Measurements from ENCODE around the gene SUSD5.
"Not testable (repeated sequence)": the region's sequence is repeated elsewhere in the genome, so short reads cannot be mapped to it uniquely, and the experiment has no call there.

The SUSD5 gene

DNA sequence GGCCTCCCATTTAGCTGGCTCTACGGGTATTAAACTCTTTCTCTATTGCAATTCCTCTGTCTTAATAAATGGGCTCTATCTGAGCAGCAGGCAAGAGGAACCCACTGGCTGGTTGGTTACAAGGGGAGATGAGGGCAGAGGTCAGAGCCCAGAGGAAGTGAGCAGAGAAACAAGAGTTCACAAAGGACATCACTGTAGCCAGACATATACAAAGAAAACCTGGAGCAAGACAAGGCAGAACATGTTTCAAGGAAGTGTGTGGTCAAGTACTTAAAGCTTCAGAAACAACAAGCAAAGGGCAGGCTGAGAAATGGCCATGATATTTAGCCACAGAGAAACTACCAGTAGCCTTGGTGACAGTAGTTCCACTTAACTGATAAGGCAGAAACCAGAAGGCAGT lies 24.3 kb downstream of the SUSD5 start:
- DNase-seq, result no peak

DNA sequence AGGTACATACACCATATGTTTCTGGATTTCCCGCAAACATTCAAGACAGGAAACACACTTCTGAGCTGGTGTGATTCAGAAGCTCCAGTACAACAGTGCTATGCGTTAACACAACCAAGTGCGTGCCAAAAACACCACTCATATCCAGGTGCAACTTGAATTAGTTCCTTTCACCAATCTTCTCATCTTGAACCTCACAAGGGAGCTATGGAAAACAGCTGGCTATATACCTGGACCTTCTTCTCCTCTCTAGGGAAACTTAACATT lies 31.3 kb downstream of the SUSD5 start:
- DNase-seq, result no peak

DNA sequence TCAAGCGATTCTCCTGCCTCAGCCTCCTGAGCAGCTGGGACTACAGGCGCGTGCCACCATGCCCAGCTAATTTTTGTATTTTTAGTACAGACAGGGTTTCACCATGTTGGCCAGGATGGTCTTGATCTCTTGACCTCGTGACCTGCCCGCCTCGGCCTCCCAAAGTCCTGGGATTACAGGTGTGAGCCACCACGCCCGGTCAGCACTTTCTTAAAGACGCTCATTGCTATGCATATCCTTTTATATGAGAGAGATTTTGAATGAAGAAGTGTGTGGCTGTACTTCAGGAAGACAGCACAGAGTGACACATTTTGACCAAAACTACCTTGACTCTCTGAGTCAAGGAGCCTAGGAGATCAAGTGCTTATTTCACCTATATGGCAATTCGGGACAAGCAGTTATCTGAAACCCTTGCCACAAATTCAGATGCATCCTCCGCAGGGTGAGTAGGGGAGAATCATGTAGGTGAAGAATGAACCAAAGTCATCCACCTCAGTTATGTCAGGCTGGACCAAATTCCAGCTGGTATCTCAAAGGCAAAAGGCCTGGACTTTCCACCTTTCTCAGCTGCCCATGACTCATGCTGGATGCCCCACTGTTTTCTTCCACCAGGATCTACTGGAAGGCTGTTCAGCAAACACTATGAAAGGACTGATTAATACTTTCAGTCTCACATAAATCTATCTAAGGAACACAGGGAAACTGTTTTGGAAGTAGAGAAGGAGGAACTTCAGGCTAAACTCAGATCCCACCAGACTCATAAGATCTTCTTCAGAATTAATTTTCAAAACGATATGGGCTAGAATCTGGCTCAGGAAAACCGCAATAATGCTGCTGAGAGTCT lies 31.9 kb downstream of the SUSD5 start:
- no peak for DNase-seq

DNA sequence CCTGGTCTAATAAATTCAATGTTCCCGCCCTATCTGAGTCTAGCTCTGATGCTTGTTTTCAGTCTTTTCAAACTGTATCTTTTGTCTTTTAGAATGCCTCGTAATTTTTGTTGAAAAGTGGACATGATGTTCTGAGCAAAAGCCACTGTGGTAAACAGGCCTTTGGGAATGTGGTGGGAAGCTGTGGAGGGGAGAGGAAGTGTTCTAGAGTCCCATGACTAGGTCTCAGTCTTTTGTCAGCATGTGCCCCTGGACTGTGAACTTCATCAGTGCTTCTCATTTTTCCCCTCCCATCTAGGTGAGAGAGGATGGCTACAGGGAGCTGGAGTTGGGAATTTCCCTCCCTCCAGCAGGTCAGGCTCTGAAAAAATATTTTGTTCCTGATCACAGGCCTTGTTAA lies 33.7 kb downstream of the SUSD5 start:
- DNase-seq, result no peak

DNA sequence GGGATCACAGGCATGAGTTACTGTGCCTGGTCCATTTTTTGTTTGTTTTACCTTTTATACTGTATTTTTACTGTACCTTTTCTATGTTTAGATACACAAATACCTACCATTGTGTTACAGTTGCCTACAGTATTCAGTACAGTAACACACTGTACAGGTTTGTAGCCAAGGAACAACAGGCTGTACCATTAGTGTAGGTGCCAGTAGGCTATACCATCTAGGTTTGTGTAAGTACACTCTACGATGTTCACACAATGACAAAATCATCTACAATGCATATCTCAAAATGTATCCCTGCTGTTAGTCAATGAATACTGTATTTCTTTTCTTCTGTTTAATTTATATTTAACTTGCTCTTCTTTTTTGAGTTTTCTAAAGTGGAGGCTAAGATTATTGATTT lies 37.0 kb downstream of the SUSD5 start:
- not testable (repeated sequence) for DNase-seq

DNA sequence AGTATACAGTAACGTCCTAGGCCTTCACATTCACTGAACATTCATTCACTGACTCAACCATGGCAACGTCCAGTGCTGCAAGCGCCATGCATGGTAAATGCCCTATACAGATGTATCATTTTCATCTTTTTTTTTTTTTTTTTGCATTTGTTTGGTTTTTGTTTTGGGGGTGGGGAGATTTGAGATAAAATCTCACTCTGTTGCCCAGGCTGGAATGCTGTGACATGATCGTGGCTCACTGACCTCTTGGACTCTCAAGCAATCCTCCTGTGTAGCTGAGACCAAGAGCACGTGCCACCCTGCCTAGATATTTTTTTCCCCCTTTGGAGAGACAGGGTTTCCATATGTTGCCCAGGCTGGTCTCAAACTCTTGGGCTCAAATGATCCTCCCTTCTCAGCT lies 37.4 kb downstream of the SUSD5 start:
- DNase-seq, result no peak

DNA sequence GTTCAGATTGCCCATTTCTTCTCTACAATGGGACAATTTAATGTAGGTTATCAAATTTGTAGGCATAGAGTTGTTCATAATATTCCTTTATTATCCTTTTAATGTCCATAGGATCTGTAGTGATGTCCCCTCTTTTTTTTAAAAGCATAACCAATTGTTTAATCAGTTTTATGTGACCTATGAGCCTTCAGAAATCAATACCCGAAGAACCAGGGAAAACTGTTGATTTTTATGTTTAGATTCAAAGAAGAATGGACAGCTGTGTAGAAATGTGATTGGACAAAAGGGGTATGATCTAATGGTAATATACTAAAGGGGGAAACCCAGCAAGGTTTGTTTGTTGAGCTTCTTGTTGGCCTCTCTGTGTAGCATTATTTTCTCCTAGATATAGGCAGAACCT lies 39.5 kb downstream of the SUSD5 start:
- DNase-seq, result no peak

DNA sequence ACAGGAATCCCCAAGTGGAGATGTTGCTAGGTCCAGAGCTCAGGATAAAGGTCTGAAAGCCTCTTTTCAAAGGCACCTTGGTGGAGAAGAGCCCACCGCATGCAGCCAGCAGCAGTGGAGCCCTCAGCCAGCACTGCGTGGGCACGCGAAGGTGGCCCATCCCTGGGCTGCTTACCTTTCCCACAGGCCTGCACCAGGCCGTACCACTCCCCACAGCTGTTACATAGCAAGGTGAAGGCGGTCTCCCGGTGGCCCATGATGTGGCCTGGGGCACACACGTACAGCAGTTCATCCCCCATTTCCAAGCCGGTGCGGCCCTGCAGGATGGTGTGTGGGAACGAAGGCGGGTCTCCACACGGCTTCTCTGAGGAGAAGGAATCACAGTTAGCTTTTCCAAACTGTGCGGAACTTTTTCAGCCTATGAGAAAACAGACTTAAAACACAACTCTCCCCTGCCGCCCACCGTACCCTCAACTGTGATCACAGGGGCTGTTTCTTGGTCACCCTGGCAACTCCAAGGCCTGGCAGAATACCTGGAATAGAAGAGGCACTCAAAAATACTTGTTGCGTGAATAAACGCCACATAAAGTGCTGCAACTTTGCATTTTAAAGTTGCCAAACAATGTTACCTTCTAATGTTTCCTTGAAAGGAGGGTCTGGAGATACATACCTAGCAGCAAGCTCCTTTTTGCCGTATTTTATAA lies 43.7 kb downstream of the SUSD5 start:
- DNase-seq, result no peak

DNA sequence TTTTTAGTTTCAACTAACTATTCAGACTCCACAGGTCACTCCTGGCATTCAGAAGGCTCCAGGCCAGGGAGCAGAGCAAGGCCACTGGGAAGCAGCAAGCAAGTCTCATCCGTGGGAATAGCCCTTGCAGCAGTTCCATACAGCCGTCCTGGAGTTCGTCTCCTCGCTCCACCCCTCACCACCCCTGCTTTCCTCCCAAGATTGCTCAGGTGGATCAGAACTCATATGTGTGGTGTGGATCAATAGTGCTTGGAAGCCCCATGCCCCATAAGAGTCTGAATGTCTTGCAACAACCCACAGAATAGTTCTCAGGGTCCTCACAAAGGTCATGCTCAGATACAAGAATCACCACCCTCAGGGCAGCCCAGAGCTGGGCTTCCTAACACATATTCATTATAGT lies 44.5 kb downstream of the SUSD5 start:
- DNase-seq, result no peak

DNA sequence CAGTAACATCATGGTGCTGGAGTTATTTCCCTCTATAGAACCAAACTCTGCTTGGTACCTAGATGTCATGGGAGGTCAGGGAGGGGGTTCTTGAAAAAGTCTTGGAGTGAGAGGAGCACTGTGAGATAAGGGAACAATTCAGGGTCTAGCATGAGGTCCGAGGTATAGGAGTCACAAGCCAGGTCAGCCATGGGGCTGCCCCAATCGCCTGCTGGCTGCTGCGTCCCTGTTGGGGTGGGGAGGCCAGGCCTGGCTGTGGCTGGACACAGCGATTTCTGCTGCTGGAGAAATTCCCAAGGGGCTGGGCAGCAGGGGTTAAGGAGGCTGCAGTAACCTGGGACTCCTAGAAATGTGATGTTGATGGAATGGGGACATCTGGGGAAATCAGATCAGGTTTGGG lies 44.9 kb downstream of the SUSD5 start:
- no peak for DNase-seq

DNA sequence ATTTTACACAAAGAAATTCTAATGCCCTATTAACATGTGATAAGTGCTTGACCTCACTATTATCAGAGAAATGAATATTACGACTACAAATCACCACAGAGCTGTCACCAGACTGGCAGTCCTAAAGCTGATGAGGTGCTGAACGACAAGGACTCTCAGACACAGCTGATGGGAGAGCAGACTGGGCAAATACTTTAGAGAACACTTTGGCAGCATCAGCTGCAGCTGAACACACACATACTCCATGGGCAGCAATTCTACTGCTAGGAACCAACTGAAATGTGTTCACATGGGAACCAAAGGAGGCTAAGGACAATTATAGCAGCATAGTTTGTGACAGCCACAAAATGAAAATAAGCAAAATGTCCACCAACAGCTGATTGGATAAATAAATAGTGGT lies 45.5 kb downstream of the SUSD5 start:
- DNase-seq, result no peak

DNA sequence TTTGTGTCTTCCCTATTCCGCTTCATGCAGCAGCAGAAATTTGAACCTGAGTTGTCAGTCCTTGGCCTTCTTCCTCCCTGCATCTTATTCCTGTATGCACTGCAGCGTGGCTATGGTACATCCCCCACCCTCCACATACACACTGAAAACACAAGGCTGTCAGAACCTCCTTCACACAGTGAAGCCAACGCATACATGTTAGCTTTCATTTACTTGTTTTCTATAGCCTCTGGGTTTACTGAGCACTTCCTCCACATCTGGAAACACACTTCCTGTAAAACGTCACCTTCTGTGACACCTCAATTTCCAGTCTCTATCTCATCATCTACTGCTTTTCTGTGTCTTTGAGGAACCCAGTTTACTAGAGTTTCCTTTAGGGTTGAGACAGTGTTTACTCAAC lies 47.0 kb downstream of the SUSD5 start:
- DNase-seq, result no peak

DNA sequence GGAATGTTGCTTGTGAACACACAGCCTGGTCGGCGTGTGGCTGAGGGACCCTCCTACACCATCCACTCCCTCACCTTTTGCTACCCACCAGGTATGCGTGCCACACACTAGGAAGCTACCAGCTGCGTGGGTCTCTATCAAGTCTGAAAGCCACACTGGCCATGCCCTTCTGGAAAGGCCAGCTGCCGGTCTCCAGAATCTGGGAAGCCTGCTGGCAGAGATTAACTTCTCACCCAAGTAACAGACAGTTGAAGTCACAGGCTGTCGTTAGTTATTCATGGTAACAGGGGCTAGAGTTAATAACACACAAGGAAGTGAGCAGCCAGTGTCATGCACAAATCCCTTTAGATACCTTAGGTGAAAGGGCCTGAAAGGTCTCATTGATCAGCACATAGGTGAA lies 48.1 kb downstream of the SUSD5 start:
- DNase-seq, result no peak

DNA sequence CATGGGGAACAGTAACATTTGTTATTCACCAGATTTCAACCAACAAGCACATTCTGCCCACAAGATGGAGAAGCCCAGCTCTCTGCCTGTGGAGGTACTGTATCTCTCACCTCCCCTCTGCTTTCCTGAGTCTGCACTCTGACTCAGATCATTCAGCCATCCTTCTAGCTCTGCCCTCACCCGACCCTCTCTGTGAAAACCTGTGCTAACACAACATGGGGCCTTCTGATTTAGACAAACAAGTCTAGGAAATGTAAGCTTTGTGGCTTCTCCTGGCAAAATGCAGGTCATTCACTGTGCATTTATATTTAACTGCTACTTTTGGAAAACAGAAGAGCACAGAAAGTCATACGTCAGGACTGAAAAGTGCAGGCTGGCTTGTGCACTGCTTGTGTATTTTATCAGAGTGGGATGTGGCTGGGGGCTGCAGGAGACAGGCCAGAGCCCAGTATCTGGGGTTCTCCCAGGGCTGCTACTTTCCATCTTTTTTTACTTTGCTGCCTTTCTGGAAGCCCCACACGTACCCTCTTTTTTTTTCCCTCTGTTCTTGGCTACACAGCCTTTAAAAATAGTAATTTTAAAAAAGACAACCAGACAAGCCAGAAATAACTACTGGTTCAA lies 50.8 kb downstream of the SUSD5 start:
- DNase-seq, result no peak

DNA sequence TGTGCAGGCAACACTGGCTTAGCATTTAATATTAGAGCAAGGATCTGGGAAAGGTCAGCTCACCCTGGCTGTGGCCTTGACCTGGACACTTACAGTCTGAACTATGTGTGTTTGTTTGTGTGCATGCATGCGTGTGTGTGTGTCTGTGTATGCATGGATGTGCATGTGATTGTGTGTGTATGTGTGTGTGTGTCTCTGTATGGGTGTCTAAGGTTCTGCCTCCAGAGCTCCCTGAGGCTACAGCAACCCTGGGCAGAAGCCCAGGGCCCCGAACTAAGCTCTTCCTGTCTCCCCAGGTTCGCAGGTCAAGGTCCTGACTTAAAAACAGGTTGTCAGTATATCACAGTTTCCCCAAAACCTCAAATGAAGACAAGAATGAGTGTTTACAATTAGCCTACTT lies 51.3 kb downstream of the SUSD5 start:
- DNase-seq, result no peak

DNA sequence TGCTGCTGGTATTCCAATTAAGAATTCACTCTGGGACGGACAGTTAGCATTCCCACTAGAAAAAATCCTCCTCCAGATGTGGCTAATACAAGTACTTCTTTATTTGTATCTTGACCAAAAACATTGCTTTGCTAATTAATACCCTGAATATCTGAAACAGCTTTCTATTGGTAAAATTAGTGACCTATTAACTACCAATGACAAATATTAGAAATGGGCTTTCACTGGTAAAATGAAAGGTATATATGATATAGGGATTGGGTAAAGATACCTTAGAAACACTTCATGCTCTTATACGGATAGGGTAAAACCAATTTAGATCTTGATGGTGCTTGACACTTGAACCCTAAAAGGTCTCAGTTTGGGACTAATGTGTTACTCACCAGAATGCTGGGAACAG lies 52.5 kb downstream of the SUSD5 start:
- DNase-seq, result no peak

DNA sequence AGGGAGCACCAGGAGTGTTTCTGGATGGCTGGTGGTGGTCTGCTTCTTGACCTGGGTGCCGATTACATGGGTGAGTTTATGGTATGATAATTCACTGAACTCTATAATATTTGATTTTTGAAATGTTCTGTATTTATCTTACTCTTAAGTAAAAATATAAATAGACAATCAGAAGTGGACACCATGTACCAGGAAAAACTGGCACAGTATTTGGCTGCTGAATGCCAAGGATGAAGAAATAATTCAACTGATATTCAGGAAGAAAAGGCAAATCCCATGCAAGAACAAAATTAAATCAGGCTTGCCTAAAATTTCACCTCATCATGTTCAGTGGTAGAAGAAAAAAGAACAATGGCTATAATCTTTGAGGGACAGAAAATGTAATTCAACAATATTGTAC lies 53.2 kb downstream of the SUSD5 start:
- DNase-seq, result no peak

DNA sequence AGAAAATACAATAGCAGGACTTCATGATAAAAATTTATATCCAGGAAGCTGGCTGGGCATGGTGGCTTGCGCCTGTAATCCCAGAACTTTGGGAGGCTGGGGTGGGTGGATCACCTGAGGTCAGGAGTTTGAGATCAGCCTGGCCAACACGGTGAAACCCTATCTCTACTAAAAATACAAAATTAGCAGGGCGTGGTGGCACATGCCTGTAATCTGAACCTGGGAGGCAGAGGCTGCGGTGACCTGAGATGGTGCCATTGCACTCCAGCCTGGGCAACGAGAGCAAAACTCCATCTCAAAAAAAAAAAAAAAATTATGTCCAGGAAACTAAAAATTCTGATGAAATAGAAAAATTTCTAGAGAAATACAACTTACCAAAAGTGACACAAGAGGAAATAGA lies 56.0 kb downstream of the SUSD5 start:
- DNase-seq, result not testable (repeated sequence)

DNA sequence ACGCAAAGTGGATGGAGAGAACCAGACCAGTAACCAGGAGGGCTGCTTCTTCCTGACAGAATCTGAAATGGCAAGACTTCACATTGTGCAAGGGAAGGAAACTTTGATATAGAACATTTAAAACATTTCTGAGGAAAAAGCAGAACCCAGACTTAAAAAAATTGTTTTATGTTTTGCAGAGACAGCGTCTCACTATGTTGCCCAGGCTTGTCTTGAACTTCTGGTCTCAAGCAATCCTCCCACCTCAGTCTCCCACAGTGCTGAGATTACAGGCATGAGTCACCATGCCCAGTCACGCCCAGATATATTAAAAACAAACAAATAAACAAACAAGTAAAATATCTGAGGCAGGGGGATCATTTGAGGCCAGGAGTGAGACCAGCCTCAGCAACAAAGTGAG lies 58.6 kb downstream of the SUSD5 start:
- DNase-seq, result no peak

DNA sequence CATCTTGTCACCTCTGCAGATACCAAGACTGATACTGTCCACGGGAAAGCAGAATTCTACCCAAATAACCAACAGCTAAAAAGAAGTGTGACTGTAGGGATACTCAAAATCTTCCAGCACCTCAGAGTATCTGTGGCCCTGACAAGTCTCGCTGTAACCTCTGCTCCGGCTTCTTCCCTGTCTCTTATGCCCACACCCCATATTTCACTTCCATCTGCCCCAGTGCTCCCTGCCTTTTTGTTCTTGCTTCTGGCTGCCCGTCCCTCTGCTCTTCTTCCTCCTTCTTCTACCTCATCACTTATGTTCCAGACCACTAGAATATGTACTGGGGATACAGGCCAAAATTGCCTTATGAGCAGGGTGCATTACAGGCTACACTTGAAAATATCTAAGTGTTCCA lies 59.4 kb downstream of the SUSD5 start:
- no peak for DNase-seq

DNA sequence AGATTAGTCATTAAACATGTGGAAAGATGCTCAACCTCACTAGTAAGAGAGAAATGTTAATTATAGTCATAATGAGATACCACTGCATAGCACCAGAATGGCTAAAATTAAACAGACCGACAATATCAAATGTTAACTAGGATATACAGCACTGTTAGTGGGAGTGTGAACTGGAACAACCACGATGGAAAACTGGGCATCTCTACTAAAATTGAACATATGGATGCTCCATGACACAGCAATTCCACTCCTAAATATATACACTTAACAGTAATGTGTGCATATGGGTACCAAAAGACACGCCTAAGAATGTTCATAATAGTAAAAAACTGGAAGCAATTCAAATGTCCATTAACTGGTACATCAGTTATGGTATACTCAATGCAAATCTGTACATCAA lies 63.3 kb downstream of the SUSD5 start:
- DNase-seq, result no peak

DNA sequence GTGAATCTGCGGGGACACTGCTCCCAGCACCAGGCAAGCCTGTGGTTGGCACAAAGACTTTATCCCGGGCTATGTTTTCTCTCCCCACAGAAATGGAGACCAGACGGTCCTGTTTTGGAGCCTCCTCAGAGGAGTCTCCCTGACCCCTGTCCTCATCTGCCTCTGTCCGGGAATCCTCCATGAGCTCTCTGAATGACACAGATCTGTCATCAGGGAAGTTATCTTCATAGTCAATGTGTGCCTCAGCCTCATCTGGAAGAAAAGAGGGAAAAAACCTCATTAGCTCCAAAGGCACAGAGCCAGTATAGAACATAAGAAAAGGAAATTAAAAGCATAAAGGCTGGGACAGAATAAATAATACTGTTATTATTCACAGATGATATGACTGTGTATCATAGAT lies 64.8 kb downstream of the SUSD5 start:
- DNase-seq, result no peak

DNA sequence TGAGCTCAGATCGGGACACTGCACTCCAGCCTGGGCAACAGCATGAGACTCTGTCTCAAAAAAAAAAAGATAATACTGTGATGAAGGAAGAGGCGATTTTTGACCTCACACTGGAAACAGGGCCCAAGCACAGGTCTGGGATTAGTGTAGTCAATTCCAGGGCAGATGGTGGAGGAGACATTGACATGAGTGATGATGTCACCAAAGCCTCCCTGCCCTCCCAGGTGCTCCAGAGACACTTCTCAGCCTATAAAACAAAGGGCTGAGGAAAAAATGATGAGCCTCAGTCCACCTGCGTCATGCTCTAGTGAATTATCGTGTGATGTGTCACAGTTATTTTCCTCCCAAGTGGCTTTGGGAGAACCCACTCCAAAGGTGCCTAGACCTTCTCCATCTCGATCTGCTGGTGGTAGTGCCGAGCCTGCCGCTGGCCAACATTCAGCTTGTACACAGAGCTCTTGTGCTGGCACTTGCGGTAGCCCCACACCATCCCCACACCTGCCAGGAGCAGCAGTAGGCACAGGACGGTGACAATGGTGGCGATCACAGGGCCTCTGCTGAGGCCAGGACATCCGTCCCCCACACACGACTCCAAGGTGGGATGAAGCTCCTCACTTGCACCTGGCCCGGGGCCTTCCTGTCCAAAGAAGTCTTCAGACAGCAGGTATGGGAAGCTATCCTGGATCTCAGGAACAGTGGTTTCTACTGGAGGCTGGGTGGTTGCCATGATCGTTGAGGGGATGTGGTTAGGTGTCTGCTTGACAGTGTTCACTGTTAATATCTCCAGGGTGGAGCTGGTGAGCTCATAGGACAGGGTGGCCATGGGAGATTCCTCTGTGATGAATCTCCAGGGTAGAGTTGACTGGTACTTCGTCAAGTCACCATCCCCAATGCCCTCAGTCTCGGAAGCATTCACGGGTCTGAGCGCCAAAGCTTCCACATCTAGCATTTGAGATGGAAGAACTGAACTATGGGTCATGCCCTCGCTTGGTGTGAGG lies 65.9 kb downstream of the SUSD5 start:
- DNase-seq, result no peak
